GM12865 (cell line): ENCODE results near the gene CNIH3.

ENCODE experiments used
- DNase-seq: peaks from one replicate; pipeline ENCODE4 v3.0.0; 2010; ENCODE audit warnings: low read depth
- H3K4me3 ChIP-seq: 2 replicates; pipeline ENCODE4 v1.5.1; 2011; ENCODE audit warnings: mild to moderate bottlenecking, low read depth, low read length, control low read depth
- TF ChIP-seq, protein P1 (sequence below): IDR thresholded peaks from 2 replicates; pipeline ENCODE4 v1.5.1; 2011; ENCODE audit warnings: low read length, control low read depth, low read depth, inconsistent platforms; ENCODE audit not compliant: insufficient read depth; ENCODE audit errors: missing control alignments

Gene CNIH3

DNA sequence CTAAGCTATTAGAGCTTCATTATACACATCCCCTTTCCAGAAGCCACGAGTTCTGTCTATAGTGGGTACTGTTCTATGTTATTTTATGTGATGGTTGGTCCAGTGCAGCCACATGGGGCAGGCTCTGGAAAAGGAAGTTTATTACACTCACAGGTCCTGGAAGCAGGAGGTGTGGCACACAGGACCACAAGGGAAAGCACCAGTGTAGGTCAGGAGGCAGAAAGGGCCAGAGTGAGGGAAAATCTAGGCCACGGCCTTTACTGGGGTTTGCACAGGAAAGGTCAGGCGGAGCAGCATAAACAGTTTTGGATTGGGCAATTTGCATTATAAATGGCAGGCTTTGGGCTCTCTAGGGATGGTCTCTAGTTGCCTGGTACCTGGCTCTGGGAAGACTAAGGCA, 21.8 kb upstream of the CNIH3 start:
- no peak for DNase-seq
- TF ChIP-seq, protein P1, sequence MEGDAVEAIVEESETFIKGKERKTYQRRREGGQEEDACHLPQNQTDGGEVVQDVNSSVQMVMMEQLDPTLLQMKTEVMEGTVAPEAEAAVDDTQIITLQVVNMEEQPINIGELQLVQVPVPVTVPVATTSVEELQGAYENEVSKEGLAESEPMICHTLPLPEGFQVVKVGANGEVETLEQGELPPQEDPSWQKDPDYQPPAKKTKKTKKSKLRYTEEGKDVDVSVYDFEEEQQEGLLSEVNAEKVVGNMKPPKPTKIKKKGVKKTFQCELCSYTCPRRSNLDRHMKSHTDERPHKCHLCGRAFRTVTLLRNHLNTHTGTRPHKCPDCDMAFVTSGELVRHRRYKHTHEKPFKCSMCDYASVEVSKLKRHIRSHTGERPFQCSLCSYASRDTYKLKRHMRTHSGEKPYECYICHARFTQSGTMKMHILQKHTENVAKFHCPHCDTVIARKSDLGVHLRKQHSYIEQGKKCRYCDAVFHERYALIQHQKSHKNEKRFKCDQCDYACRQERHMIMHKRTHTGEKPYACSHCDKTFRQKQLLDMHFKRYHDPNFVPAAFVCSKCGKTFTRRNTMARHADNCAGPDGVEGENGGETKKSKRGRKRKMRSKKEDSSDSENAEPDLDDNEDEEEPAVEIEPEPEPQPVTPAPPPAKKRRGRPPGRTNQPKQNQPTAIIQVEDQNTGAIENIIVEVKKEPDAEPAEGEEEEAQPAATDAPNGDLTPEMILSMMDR: no peak
- no peak overlapping the region for H3K4me3 ChIP-seq

DNA sequence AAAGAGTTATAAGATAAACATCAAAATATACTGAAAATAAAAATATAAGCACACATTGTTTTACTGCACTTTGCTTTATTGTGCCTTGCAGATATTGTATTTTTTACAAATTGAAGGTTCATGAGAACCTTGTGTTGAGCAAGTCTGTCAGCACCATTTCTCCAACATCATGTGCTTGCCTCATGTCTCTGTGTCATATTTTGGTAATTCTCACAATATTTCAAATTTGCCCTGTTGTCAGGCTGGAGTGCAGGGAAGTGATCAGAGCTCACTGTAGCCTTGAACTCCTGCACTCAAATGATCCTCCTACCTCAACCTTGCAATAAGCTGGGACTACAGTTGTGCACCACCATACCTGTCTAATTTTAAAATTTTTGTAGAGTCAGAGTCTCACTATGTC, 21.3 kb upstream of the CNIH3 start:
- TF ChIP-seq, protein P1: no peak
- no peak overlapping the region for H3K4me3 ChIP-seq
- no peak for DNase-seq

DNA sequence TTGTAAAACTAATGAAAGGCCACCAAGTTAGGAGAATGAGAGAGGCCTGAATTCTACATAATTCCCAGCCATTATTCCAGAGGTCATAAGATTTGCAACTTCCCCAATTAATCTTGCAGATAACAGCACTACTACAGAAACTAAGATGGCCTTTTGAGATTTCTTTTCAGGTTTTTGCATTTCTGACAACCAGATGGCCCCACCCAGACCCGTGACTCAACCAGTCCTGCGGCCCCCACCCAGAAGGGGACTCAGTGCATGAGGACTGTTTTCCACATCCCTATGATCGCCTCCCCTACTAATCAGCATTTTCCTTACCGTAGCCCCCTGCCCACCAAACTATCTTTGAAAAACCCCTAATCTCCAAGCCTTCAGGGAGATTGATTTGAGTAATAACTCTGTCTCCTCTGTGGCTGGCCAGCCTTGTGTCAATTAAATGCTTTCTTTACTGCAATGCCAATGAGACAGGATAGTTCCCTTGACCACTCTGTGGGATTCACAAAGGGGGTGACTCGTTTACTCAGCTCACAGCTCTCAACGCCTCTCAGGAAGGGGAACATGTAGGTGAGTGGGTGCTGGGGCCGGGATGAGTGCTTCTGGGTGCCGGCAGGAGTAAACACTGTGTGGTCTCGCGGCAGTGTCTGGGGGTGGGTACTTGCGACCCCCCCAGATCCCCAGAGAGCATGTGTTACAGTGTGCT, 10.5 kb upstream of the CNIH3 start:
- no peak for DNase-seq
- TF ChIP-seq, protein P1: no peak
- H3K4me3 ChIP-seq: no peak overlapping the region

DNA sequence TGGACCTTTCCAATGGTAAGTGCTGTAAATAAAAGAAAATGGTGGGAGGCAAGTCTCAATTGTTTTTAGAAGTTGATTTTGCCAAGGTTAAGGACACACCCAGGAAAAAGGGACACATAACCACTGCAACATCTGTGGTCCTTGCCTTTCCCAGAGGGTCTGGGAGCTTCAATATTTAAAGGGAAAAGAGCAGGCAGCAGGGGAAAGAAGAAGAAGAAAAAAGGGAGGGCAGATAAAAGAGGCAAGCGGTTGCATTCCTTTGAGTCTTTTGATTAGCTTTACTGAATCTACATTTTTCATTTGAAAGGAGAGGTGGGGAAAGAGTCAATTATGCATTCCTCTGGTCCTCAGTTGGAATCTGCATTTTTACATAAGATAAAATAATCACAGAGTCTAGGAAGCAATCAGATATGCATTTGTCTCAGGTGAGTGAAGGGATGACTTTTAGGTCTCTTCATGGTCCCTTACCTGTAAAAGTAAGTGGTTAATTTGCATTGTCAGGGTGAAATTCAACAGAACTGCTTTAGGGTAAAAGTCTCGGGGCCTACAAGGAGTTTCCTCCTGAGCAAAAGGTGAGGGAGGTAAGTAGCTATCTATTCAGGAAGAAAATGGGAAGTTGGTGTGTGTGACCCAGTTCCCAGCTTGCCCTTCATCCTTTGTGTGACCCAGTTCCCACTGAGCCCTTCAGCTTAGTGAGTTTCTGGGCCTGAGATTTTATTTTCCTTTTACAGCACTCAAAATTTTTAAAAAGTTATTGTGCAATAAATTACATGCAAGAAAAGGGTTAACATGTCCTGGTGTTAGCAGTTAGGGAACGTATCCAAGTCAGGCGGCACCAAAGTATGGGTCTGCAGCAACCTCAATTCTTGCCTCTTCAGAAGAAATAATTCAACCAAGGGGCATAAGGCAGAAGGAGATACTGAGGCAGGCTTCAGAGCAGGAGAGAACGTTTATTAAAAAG, 8.6 kb upstream of the CNIH3 start:
- no peak overlapping the region for H3K4me3 ChIP-seq
- TF ChIP-seq, protein P1: no peak
- no peak for DNase-seq

DNA sequence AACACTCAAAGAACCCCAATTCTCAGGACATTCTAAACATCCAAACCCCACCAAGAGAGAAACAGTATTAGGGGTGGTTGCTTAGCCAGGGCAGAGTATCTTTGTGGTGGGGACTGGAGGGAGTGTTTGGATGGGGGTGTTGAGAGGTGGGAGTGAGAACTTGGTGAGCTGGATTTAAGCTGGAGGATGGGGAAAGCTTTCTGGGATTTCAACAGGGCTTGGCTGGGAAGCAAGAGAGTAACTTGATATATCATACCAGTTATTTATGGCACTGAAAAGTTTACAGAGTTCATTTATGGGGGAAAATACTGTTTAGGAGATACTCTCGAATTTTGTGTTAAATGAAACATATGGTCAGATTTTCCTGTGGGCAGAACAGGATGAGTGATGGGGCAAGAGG, 6.8 kb upstream of the CNIH3 start:
- TF ChIP-seq, protein P1: no peak
- no peak for DNase-seq
- H3K4me3 ChIP-seq: no peak overlapping the region

DNA sequence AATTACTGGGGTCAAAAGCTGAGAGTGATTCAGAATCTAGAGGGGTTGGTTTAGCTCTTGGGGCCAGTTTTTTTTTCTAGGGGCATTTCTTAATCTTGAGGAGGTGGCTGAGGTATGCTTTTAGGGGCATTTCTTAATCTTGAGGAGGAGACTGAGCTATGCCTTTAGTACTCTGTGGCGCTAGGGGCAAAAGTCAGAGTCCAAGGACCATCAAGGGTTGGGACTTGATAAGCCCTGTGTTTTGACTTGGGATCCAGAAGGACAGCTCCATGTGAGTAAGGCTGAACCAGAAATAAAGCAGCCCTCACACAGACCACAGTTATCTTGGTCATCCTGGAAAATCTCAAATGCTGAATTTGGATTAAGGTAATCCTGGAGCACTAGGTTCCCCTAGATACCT, 3.9 kb upstream of the CNIH3 start:
- DNase-seq: no peak
- TF ChIP-seq, protein P1: no peak
- H3K4me3 ChIP-seq: no peak overlapping the region
